GM19395 (cell line): ENCODE results near the gene NUP98.
"Not testable (repeated sequence)": the region's sequence is repeated elsewhere in the genome, so short reads cannot be mapped to it uniquely, and the experiment has no call there.

Experiments
- ATAC-seq: cut with Tn5 transposase; IDR thresholded peaks from one replicate; pipeline ENCODE4 v1.9.1; 2021; ENCODE audit warnings: mild to moderate bottlenecking, moderate library complexity; ENCODE audit not compliant: unreplicated experiment

Gene NUP98

GRCh38 chr11:3645552-3645951, 151.8 kb downstream of the NUP98 start:
- no peak for ATAC-seq

DNA sequence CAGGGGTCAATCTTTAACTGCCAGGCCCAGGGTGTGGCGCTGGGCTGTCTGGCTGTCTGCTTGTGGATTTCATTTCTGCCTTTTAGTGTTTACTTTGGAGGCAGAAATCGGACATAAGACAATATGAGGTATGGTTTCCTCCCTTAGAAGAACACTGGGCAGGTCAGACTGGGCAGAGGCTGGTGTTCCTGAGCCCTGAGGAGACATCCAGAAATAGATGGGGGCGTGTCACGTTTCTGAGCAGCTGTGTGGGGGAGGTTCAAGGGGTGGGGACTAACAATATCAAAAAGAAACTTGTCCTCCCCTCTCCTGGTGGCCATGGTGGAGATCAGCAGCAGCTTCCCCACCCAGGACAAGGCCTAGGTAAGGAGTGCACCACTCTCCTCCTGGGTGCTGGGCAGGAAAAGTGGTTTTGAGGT, 152.5 kb downstream of the NUP98 start, which contains the start of gene ART1:
Gene ART1, plus strand, starts transcription at position 312 of the 419 bp plus-strand sequence. CDS start 14,086 bp downstream, outside the sequence.
- no peak for ATAC-seq

DNA sequence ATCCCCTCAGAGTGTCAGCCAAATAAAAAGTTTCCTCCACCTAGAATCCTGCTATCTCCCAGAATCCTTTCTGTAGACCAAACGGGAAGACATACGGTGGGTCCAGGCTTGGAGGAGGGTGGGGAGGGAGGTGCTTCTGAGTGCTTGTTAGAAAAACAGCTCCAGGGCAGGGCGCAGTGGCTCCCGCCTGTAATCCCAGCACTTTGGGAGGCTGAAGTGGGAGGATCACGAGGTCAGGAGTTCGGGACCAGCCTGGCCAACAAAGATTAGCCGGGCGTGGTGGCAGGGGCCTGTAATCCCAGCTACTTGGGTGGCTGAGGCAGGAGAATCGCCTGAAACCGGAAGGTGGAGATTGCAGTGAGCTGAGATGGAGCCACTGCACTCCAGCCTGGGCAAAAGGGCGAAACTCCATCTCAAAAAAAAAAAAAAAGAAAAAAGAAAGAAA, 154.2 kb downstream of the NUP98 start:
- ATAC-seq, result not testable (repeated sequence)

- ATAC-seq, result no peak
Observed at GRCh38 chr11:3642071-3642951, 155.0 kb downstream of the NUP98 start.

DNA sequence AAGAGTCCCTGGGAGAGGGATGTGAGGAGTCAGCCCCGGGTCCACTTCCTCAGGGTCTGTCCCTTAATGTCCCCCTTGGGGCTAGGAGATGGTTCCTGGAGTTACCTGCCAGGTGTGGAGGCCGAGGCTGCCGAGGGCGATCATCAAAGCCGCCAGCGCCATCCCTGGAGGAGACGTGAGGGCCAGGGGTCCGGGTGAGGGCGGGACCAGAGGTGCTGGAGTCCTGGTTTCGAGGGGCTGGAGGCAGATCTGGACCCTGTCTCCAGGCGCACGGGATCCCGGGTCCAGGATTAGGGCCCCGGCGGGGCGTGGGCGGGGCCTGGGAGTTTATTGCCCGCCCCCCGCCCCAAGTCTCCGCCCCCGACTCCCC, 155.7 kb downstream of the NUP98 start, which contains the start of gene ART5:
Gene ART5, minus strand, starts transcription at position 292 of the 370 bp plus-strand sequence. Its CDS starts 130 bp downstream, at position 162.
- ATAC-seq, result no peak

- no peak for ATAC-seq
Observed at GRCh38 chr11:3641191-3641590, 156.2 kb downstream of the NUP98 start.

- ATAC-seq, result no peak
Observed at GRCh38 chr11:3639841-3640240, 157.5 kb downstream of the NUP98 start.

GRCh38 chr11:3638513-3638912, 158.8 kb downstream of the NUP98 start:
- no peak for ATAC-seq

- no peak for ATAC-seq
Observed at GRCh38 chr11:3637201-3637600, 160.2 kb downstream of the NUP98 start.

- ATAC-seq, result no peak
Observed at GRCh38 chr11:3635641-3636375, 161.5 kb downstream of the NUP98 start.

DNA sequence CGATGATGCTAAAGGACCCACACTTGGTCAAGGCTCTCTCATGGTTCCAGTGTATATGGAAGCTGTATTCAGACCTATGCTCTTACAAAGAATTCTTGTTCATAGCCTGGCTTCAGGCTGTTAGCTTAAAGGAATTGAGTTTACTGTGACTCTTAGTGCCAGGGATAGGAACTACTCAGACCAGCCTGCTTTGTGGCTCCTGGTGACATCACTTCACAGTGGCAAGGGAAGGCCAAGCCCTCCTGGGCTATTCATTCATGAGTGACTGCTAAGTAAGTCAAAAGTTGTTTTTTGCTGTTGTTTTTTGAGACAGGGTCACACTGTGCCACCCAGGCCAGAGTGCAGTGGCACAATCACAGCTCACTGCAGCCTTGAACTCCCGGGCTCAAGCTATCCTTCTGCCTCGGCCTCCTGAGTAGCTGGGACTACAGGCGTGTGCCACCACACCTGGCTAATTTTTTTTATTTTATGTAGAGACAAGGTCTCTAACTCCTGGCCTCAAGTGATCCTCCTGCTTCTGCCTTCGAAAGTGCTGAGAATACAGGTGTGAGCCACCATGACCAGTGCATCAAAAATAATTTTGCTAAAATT, 165.2 kb downstream of the NUP98 start:
- no peak for ATAC-seq

- ATAC-seq, result no peak
Observed at GRCh38 chr11:3631331-3631730, 166.0 kb downstream of the NUP98 start.

DNA sequence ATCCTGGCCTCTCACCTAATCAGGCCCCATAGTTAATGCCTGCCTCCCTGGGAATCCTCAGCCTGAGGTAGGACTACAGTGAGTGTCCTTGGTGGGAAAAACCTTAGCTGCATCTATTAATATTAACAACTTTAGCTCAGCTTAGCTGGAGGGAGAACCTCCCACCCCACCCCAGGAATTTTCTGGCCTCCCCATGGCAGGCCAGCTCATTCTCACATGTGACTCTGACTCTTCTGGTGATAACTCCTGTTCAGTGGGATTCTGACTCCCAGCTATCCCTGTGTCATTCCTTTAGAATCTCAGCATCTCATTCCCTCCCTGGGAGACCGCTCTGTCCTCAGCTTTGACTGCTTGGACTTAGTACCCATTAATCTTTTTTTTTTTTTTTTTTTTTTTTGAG, 170.1 kb downstream of the NUP98 start:
- no peak for ATAC-seq

DNA sequence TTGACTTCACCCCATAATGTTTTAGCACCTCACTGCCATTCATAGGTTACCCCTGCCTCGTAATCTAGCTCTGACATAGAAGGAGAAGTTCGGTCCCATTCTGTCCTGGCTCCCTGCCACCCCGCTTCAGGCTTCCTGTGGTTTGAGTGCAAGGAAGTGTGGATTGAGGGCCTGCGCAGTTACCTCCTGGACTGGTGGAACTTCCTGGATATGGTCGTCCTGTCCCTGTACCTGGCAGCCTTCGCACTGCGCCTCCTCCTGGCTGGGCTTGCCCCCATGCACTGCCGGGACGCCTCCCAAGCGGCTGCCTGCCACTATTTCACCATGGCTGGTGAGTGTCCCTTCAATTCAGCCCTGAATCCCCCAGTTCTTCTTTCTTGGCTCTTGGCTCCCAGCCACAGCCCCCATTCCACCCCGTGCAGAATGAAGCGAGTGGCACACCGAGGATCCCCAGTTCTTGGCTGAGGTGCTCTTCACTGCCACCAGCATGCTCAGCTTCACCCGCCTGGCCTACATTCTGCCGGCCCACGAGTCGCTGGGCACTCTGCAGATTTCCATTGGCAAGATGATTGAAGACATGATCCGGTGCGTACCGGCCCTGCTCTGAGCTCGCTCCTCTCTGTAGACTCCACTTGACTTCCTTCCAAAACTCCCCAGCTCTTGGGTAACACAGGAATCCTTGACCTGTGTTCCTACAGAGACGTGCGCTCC, 170.9 kb downstream of the NUP98 start:
- ATAC-seq, result no peak
